Epithelial cell of proximal tubule (primary cell): ENCODE results near the gene CD74. TPM values are rescaled to one million over a fixed set of nuclear protein-coding genes. Genes with fewer than 3 reads are reported as not detected.

Source experiments
- DNase-seq: peaks from one replicate; pipeline ENCODE4 v3.0.0-alpha.2; 2011; ENCODE audit warnings: low read depth
- H3K4me3 ChIP-seq: 2 replicates; pipeline ENCODE4 v1.5.1; 2011; ENCODE audit warnings: low read depth, mild to moderate bottlenecking, low read length
- CTCF ChIP-seq: conservative IDR thresholded peaks from 2 replicates; pipeline ENCODE4 v1.5.1; 2012; ENCODE audit warnings: low read depth, mild to moderate bottlenecking, low read length
- total RNA-seq: library from RNA; depleted of rRNA; stranded (reverse); fragments of >200 nt; gene quantifications from 2 replicates; pipeline ENCODE4 v1.2.3, GENCODE V29; 2015

CD74 gene
- total RNA-seq, 1 donor from 2014 or later = 54.4 TPM

- no peak for TF ChIP-seq CTCF
- no peak for DNase-seq
- no peak overlapping the region for H3K4me3 ChIP-seq
Observed at GRCh38 chr5:150408231-150408943, 4.3 kb downstream of the CD74 start.

GRCh38 chr5:150407096-150407720 lies 5.5 kb downstream of the CD74 start:
- no peak overlapping the region for H3K4me3 ChIP-seq
- no peak for TF ChIP-seq CTCF
- no peak for DNase-seq

GRCh38 chr5:150406723-150407095 lies 6.0 kb downstream of the CD74 start:
- TF ChIP-seq CTCF = no peak
- no peak overlapping the region for H3K4me3 ChIP-seq
- DNase-seq = no peak

GRCh38 chr5:150406103-150406722 lies 6.5 kb downstream of the CD74 start:
- no peak for TF ChIP-seq CTCF
- DNase-seq = no peak
- no peak overlapping the region for H3K4me3 ChIP-seq

GRCh38 chr5:150404941-150405816 lies 7.5 kb downstream of the CD74 start:
- no peak for DNase-seq
- TF ChIP-seq CTCF = no peak
- no peak overlapping the region for H3K4me3 ChIP-seq

- no peak for DNase-seq
- H3K4me3 ChIP-seq = no peak overlapping the region
- TF ChIP-seq CTCF = no peak
Observed at GRCh38 chr5:150404535-150404934, 8.2 kb downstream of the CD74 start.
